A549 (cell line): Measurements from ENCODE around the gene RELT. TPM values are rescaled to one million over a fixed set of nuclear protein-coding genes. Genes with fewer than 3 reads are reported as not detected.

Experiments used
- ATAC-seq, 2 experiments: fragments of 200-7000 bp in 1 of 2; fragments of >200 bp in 1 of 2; cut with Nextera tagmentation in 1 of 2; cut with Tn5 transposase in 1 of 2; 3 replicates each; pipeline versions ENCODE4 v1.8.0 to v1.9.1; 2018 to 2020; ENCODE audit warnings: mild to moderate bottlenecking in 1 of 2, moderate library complexity in 1 of 2
- CTCF ChIA-PET: fragments of 300-600 bp; sonication (Branson Sonifier 250); formaldehyde crosslinking; extraction: SDS; loops from one replicate; lab custom pipeline; 2021; ENCODE audit warnings: antibody characterized with exemption, inconsistent platforms; lab: Yijun Ruan, JAX
- POLR2A ChIA-PET: fragments of 350-600 bp; formaldehyde crosslinking; extraction: SDS; loops from one replicate; lab custom pipeline; 2021; ENCODE audit warnings: antibody characterized with exemption, inconsistent platforms; lab: Yijun Ruan, JAX
- DNase-seq, 2 experiments: peaks; one replicate each; pipeline versions ENCODE4 v3.0.0 to v3.0.0-alpha.2; 2011 to 2016; ENCODE audit warnings: low read depth in 1 of 2, low spot score in 1 of 2
- FAIRE-seq: peaks from 2 replicates; lab custom pipeline; 2011; peaks lifted over from hg19 to GRCh38; lab: Jason Lieb, UNC
- H3K27ac ChIP-seq, 2 experiments: fragments of >200 bp; sonication (Bioruptor Twin); formaldehyde crosslinking; 3 replicates each; pipeline ENCODE4 v1.5.1; 2016 to 2017
- H3K4me1 ChIP-seq: fragments of >200 bp; sonication (Bioruptor Twin); formaldehyde crosslinking; 3 replicates; pipeline ENCODE4 v1.6.1; 2016
- H3K4me2 ChIP-seq: fragments of >200 bp; sonication (Bioruptor Twin); formaldehyde crosslinking; 3 replicates; pipeline ENCODE4 v1.6.1; 2016
- H3K4me3 ChIP-seq: fragments of >200 bp; sonication (Bioruptor Twin); formaldehyde crosslinking; 3 replicates; pipeline ENCODE4 v1.5.1; 2016
- H3K9me3 ChIP-seq: fragments of >200 bp; sonication (Bioruptor Twin); formaldehyde crosslinking; 3 replicates; pipeline ENCODE4 v1.6.1; 2016
- CBX8 ChIP-seq: fragments of 200-600 bp; sonication (generic); IDR thresholded peaks from 2 replicates; pipeline ENCODE4 v1.6.1; 2016
- CHD2 ChIP-seq: fragments of 150-350 bp; IDR thresholded peaks from 2 replicates; pipeline ENCODE4 v1.6.1; 2014; ENCODE audit warnings: low read length; ENCODE audit not compliant: partially characterized antibody
- EHMT2 ChIP-seq: fragments of 200-600 bp; sonication (generic); IDR thresholded peaks from 2 replicates; pipeline ENCODE4 v1.6.1; 2016; ENCODE audit warnings: antibody characterized with exemption, low read depth, mild to moderate bottlenecking, moderate library complexity
- FOXS1 ChIP-seq: fragments of 250-450 bp; sonication (Bioruptor Pico); IDR thresholded peaks from 2 replicates; pipeline ENCODE4 v1.5.0; 2020; ENCODE audit warnings: mild to moderate bottlenecking, moderate library complexity
- HOXB13 ChIP-seq: fragments of 250-450 bp; sonication (Bioruptor Pico); IDR thresholded peaks from 2 replicates; pipeline ENCODE4 v1.5.0; 2020; ENCODE audit warnings: low read depth, mild to moderate bottlenecking, moderate library complexity
- HOXB5 ChIP-seq: fragments of 250-450 bp; sonication (Bioruptor Pico); IDR thresholded peaks from 2 replicates; pipeline ENCODE4 v1.5.0; 2020; ENCODE audit warnings: mild to moderate bottlenecking, moderate library complexity
- MYC ChIP-seq: IDR thresholded peaks from 2 replicates; pipeline ENCODE4 v1.6.1; 2012; ENCODE audit warnings: mild to moderate bottlenecking, inconsistent platforms, low read length, improper control_type of control experiment, borderline replicate concordance
- NPAS2 ChIP-seq: fragments of 250-450 bp; sonication (Bioruptor Pico); IDR thresholded peaks from 2 replicates; pipeline ENCODE4 v1.8.0; 2022; ENCODE audit warnings: mild to moderate bottlenecking, moderate library complexity, borderline replicate concordance
- NR3C1 ChIP-seq: fragments of >200 bp; sonication (Bioruptor Twin); formaldehyde crosslinking; IDR thresholded peaks from 3 replicates; pipeline ENCODE4 v1.6.1; 2017
- RARB ChIP-seq: fragments of 250-450 bp; sonication (Bioruptor Pico); IDR thresholded peaks from 2 replicates; pipeline ENCODE4 v1.8.0; 2021; ENCODE audit warnings: mild to moderate bottlenecking, moderate library complexity
- SREBF2 ChIP-seq: fragments of 450-650 bp; IDR thresholded peaks from 2 replicates; pipeline ENCODE4 v1.6.1; 2014; ENCODE audit warnings: mild to moderate bottlenecking, moderate library complexity
- ZSCAN20 ChIP-seq: fragments of 250-450 bp; sonication (Bioruptor Pico); IDR thresholded peaks from 2 replicates; pipeline ENCODE4 v1.8.0; 2022; ENCODE audit warnings: mild to moderate bottlenecking, moderate library complexity
- WGBS: methylation state at CpG from one replicate; pipeline ENCODE4 v1.1.6; 2017; ENCODE audit errors: missing lambda C conversion rate; 5-methylcytosine and 5-hydroxymethylcytosine counted together
- polyA plus RNA-seq, 4 experiments: library from polyadenylated mRNA; depleted of rRNA in 3 of 4; stranded (reverse); fragments of >200 nt; fragmentation: RNase III in 1 of 4; extraction: RNeasy Plus Mini Kit Qiagen cat#74134 plus additional on column Dnase treatment in 1 of 4; gene quantifications; 2 replicates in 3 of 4; 3 replicates in 1 of 4; pipeline ENCODE4 v1.2.3, GENCODE V29; 2011 to 2017
- TF ChIP-seq, protein P1 (sequence below): fragments of 250-450 bp; sonication (Bioruptor Pico); IDR thresholded peaks from 2 replicates; pipeline ENCODE4 v1.5.0; 2021; ENCODE audit warnings: mild to moderate bottlenecking, moderate library complexity, borderline replicate concordance
- TF ChIP-seq, protein P2 (sequence below): fragments of 200-600 bp; sonication (generic); IDR thresholded peaks from 2 replicates; pipeline ENCODE4 v1.6.1; 2016; ENCODE audit warnings: antibody characterized with exemption, mild to moderate bottlenecking, moderate library complexity
- TF ChIP-seq, protein P3 (sequence below): IDR thresholded peaks from 2 replicates; pipeline ENCODE4 v1.6.1; 2012
- TF ChIP-seq, protein P4 (sequence below): fragments of >200 bp; sonication (Bioruptor Twin); formaldehyde crosslinking; IDR thresholded peaks from 3 replicates; pipeline ENCODE4 v1.6.1; 2016
- TF ChIP-seq, protein P5 (sequence below): fragments of >200 bp; sonication (Bioruptor Twin); formaldehyde crosslinking; IDR thresholded peaks from 3 replicates; pipeline ENCODE4 v1.5.1; 2016

RELT gene
- polyA plus RNA-seq, 2 of the 4 experiments (the other 2 are of a cell fraction) = 2.9 to 5.2 TPM

DNA sequence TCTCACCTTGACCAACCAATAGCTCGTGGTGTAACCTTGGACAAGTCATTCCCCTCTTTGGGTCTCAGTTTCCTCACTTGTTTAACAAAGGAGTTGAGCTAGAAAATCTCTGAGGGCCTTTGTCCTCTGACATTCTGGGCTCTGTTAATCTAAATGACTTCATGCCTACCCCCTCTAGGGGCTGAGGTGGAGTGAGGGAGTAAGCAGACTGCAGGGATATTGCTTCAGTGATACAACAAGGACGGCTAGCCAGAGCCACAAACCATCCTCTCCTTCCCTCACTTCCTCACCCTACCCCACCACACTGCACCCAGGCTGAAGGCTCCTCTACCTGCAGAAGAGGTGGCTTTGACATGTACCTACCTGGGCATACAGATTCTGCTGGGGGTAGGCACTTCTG is 34.8 kb downstream of the RELT start:
- ATAC-seq (peak in 1 of 2 experiments; percentile 32; a peak in 2 of 6 replicates), DNase-seq (no peak), FAIRE-seq (no peak)
- Histone ChIP-seq H3K4me1 (no peaks in the 10 kb centered on the region), H3K27ac (no peak overlapping the region), H3K4me2 (no peak overlapping the region), H3K4me3 (no peak overlapping the region), H3K9me3 (no peaks in the 10 kb centered on the region)
- CTCF ChIA-PET = interaction anchor here (1.2 to 2.4 kb wide), 4 partner anchors 12 to 250 kb away, joined by 4 to 8 read pairs (median 5); no protein-coding TSS in a partner anchor
- 94% methylated on average over 2 of the region's 2 CpGs for WGBS
- POLR2A ChIA-PET = no interaction called here
- TF ChIP-seq FOXS1 (CRISPR knock-in tag) (no peak), CBX8 (no peak), RARB (CRISPR knock-in tag) (no peak), EHMT2 (no peak), HOXB5 (no peak), NPAS2 (CRISPR knock-in tag) (no peak), HOXB13 (CRISPR knock-in tag) (no peak), MYC (no peak), SREBF2 (no peak), NR3C1 (no peak), CHD2 (no peak), ZSCAN20 (CRISPR knock-in tag) (no peak)
- TF ChIP-seq, protein P1, sequence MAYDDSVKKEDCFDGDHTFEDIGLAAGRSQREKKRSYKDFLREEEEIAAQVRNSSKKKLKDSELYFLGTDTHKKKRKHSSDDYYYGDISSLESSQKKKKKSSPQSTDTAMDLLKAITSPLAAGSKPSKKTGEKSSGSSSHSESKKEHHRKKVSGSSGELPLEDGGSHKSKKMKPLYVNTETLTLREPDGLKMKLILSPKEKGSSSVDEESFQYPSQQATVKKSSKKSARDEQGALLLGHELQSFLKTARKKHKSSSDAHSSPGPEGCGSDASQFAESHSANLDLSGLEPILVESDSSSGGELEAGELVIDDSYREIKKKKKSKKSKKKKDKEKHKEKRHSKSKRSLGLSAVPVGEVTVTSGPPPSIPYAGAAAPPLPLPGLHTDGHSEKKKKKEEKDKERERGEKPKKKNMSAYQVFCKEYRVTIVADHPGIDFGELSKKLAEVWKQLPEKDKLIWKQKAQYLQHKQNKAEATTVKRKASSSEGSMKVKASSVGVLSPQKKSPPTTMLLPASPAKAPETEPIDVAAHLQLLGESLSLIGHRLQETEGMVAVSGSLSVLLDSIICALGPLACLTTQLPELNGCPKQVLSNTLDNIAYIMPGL (CRISPR knock-in tag) = no peak
- TF ChIP-seq, protein P2, sequence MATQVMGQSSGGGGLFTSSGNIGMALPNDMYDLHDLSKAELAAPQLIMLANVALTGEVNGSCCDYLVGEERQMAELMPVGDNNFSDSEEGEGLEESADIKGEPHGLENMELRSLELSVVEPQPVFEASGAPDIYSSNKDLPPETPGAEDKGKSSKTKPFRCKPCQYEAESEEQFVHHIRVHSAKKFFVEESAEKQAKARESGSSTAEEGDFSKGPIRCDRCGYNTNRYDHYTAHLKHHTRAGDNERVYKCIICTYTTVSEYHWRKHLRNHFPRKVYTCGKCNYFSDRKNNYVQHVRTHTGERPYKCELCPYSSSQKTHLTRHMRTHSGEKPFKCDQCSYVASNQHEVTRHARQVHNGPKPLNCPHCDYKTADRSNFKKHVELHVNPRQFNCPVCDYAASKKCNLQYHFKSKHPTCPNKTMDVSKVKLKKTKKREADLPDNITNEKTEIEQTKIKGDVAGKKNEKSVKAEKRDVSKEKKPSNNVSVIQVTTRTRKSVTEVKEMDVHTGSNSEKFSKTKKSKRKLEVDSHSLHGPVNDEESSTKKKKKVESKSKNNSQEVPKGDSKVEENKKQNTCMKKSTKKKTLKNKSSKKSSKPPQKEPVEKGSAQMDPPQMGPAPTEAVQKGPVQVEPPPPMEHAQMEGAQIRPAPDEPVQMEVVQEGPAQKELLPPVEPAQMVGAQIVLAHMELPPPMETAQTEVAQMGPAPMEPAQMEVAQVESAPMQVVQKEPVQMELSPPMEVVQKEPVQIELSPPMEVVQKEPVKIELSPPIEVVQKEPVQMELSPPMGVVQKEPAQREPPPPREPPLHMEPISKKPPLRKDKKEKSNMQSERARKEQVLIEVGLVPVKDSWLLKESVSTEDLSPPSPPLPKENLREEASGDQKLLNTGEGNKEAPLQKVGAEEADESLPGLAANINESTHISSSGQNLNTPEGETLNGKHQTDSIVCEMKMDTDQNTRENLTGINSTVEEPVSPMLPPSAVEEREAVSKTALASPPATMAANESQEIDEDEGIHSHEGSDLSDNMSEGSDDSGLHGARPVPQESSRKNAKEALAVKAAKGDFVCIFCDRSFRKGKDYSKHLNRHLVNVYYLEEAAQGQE = no peak
- TF ChIP-seq, protein P3, sequence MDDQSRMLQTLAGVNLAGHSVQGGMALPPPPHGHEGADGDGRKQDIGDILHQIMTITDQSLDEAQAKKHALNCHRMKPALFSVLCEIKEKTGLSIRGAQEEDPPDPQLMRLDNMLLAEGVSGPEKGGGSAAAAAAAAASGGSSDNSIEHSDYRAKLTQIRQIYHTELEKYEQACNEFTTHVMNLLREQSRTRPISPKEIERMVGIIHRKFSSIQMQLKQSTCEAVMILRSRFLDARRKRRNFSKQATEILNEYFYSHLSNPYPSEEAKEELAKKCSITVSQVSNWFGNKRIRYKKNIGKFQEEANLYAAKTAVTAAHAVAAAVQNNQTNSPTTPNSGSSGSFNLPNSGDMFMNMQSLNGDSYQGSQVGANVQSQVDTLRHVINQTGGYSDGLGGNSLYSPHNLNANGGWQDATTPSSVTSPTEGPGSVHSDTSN = no peak
- TF ChIP-seq, protein P4, sequence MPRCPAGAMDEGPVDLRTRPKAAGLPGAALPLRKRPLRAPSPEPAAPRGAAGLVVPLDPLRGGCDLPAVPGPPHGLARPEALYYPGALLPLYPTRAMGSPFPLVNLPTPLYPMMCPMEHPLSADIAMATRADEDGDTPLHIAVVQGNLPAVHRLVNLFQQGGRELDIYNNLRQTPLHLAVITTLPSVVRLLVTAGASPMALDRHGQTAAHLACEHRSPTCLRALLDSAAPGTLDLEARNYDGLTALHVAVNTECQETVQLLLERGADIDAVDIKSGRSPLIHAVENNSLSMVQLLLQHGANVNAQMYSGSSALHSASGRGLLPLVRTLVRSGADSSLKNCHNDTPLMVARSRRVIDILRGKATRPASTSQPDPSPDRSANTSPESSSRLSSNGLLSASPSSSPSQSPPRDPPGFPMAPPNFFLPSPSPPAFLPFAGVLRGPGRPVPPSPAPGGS = no peak
- TF ChIP-seq, protein P5, sequence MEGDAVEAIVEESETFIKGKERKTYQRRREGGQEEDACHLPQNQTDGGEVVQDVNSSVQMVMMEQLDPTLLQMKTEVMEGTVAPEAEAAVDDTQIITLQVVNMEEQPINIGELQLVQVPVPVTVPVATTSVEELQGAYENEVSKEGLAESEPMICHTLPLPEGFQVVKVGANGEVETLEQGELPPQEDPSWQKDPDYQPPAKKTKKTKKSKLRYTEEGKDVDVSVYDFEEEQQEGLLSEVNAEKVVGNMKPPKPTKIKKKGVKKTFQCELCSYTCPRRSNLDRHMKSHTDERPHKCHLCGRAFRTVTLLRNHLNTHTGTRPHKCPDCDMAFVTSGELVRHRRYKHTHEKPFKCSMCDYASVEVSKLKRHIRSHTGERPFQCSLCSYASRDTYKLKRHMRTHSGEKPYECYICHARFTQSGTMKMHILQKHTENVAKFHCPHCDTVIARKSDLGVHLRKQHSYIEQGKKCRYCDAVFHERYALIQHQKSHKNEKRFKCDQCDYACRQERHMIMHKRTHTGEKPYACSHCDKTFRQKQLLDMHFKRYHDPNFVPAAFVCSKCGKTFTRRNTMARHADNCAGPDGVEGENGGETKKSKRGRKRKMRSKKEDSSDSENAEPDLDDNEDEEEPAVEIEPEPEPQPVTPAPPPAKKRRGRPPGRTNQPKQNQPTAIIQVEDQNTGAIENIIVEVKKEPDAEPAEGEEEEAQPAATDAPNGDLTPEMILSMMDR = no peak
